CD14-positive monocyte (primary cell): ENCODE measurements around the gene DMAC1. TPM values are rescaled to one million over a fixed set of nuclear protein-coding genes. Genes with fewer than 3 reads are reported as not detected.
A peak's percentile ranks its signal among the peaks of the same experiment; 100 is the strongest.

Experiments used
- DNase-seq, 3 donors: peaks; one replicate each; pipeline ENCODE4 v3.0.0-alpha.2; 2011 to 2022
- H2AFZ ChIP-seq: 2 replicates; pipeline ENCODE4 v1.6.0; 2012; ENCODE audit warnings: mild to moderate bottlenecking, low read depth, low read length, inconsistent platforms; ENCODE audit not compliant: insufficient read depth, poor library complexity, severe bottlenecking
- H3K27ac ChIP-seq, 2 donors: 1 replicate in 1 of 2; 2 replicates in 1 of 2; pipeline ENCODE4 v1.5.1; 2012 to 2013; ENCODE audit warnings: low read length in 2 of 2, control low read depth in 1 of 2, inconsistent platforms in 1 of 2, low read depth in 1 of 2, mild to moderate bottlenecking in 1 of 2
- H3K27me3 ChIP-seq, 2 donors: one replicate each; pipeline versions ENCODE4 v1.6.0 to v1.6.1; 2011 to 2013; ENCODE audit warnings: low read length in 2 of 2; ENCODE audit not compliant: control insufficient read depth in 2 of 2, insufficient read depth in 2 of 2
- H3K36me3 ChIP-seq, 2 donors: replicated peaks in 1 of 2; 1 replicate in 1 of 2; 2 replicates in 1 of 2; pipeline versions ENCODE4 v1.5.1 to v1.6.1; 2012 to 2013; ENCODE audit warnings: low read length in 2 of 2, control low read depth in 1 of 2, inconsistent platforms in 1 of 2, mild to moderate bottlenecking in 1 of 2; ENCODE audit not compliant: insufficient read depth in 2 of 2, control insufficient read depth in 1 of 2
- H3K4me1 ChIP-seq, 2 donors: 1 replicate in 1 of 2; 2 replicates in 1 of 2; pipeline versions ENCODE4 v1.5.1 to v1.6.1; 2012 to 2013; ENCODE audit warnings: low read length in 2 of 2, control low read depth in 1 of 2, inconsistent platforms in 1 of 2, mild to moderate bottlenecking in 1 of 2, moderate library complexity in 1 of 2; ENCODE audit not compliant: insufficient read depth in 2 of 2, control insufficient read depth in 1 of 2
- H3K4me2 ChIP-seq: replicated peaks from 2 replicates; pipeline ENCODE3; 2012; ENCODE audit warnings: low read length, moderate library complexity, mild to moderate bottlenecking; ENCODE audit not compliant: poor library complexity, severe bottlenecking; ENCODE audit errors: extremely low read depth
- H3K4me3 ChIP-seq, 3 experiments: fragments of 200-600 bp in 1 of 3; sonication (generic) in 1 of 3; replicated peaks in 1 of 3; 1 replicate in 2 of 3; 2 replicates in 1 of 3; pipeline ENCODE4 v1.5.1; 2011 to 2013; ENCODE audit warnings: low read length in 3 of 3, mild to moderate bottlenecking in 3 of 3, control low read depth in 2 of 3, low read depth in 2 of 3, inconsistent platforms in 1 of 3, moderate library complexity in 1 of 3
- H3K79me2 ChIP-seq: 2 replicates; pipeline ENCODE4 v1.6.0; 2012; ENCODE audit warnings: mild to moderate bottlenecking, control low read depth, inconsistent platforms, low read length, moderate library complexity; ENCODE audit not compliant: insufficient read depth
- H3K9ac ChIP-seq: 2 replicates; pipeline ENCODE4 v1.6.0; 2017; ENCODE audit warnings: low read length, mild to moderate bottlenecking; ENCODE audit not compliant: insufficient read depth, poor library complexity, severe bottlenecking
- H3K9me3 ChIP-seq, 2 donors: replicated peaks in 1 of 2; 1 replicate in 1 of 2; 2 replicates in 1 of 2; pipeline versions ENCODE4 v1.5.1 to v1.6.1; 2012 to 2013; ENCODE audit warnings: low read length in 2 of 2, control low read depth in 1 of 2; ENCODE audit not compliant: control insufficient read depth in 1 of 2, insufficient read depth in 1 of 2
- H4K20me1 ChIP-seq: 2 replicates; pipeline ENCODE4 v1.6.0; 2012; ENCODE audit warnings: mild to moderate bottlenecking, low read length, control low read depth, moderate library complexity; ENCODE audit not compliant: insufficient read depth
- H3K27ac Mint-ChIP-seq, 7 donors: one replicate each; pipeline ENCODE4 v1.8.0; 2020; ENCODE audit warnings: mild to moderate bottlenecking in 7 of 7, mixed read lengths in 7 of 7, moderate library complexity in 6 of 7, inconsistent platforms in 2 of 7
- H3K27me3 Mint-ChIP-seq, 3 donors: one replicate each; pipeline ENCODE4 v1.8.0; 2021 to 2022; ENCODE audit warnings: low read depth in 3 of 3, mild to moderate bottlenecking in 3 of 3, mixed read lengths in 3 of 3, moderate library complexity in 3 of 3, inconsistent platforms in 1 of 3
- H3K36me3 Mint-ChIP-seq, 2 donors: one replicate each; pipeline ENCODE4 v1.8.0; 2020; ENCODE audit warnings: mixed read lengths in 2 of 2, inconsistent platforms in 1 of 2, mild to moderate bottlenecking in 1 of 2
- H3K4me1 Mint-ChIP-seq: one replicate; pipeline ENCODE4 v1.8.0; 2020; ENCODE audit warnings: mild to moderate bottlenecking, mixed read lengths
- H3K4me3 Mint-ChIP-seq, 2 donors: one replicate each; pipeline ENCODE4 v1.8.0; 2020; ENCODE audit warnings: mild to moderate bottlenecking in 2 of 2, mixed read lengths in 2 of 2, moderate library complexity in 1 of 2
- H3K9me3 Mint-ChIP-seq, 7 donors: one replicate each; pipeline ENCODE4 v1.8.0; 2020 to 2022; ENCODE audit warnings: mixed read lengths in 7 of 7, mild to moderate bottlenecking in 6 of 7, moderate library complexity in 6 of 7, inconsistent platforms in 2 of 7
- whole genome bisulfite sequencing: methylation state at CpG from one replicate; pipeline ENCODE4 v1.1.5; 2013; ENCODE audit warnings: missing lambda C conversion rate; ENCODE audit not compliant: insufficient coverage; 5-methylcytosine and 5-hydroxymethylcytosine counted together
- intact Hi-C, 2 donors: fragments of 100-400 bp; cut with micrococcal nuclease; formaldehyde crosslinking; loops; one replicate each; pipeline versions ENCODE4 v1.15.0 to v1.15.1; 2023
- polyA plus RNA-seq, 3 donors: library from polyadenylated mRNA; depleted of rRNA in 1 of 3; unstranded in 2 of 3; stranded (reverse) in 1 of 3; fragments of 300-500 nt in 2 of 3; fragments of >200 nt in 1 of 3; fragmentation: Illumina TruSeq in 2 of 3; gene quantifications; 1 replicate in 2 of 3; 2 replicates in 1 of 3; pipeline ENCODE4 v1.2.3, GENCODE V29; 2012 to 2021
- TF ChIP-seq, protein P1 (sequence below): fragments of 200-600 bp; IDR thresholded peaks from one replicate; pipeline ENCODE4 v1.8.0; 2022; ENCODE audit warnings: antibody characterized with exemption, mild to moderate bottlenecking

DMAC1 gene
- polyA plus RNA-seq, 3 donors, result 3.0 to 29.6 (median 25.4) TPM

- no peak overlapping the region for H3K4me2 ChIP-seq
- Mint-ChIP-seq H3K9me3 (no peaks in the 10 kb centered on the region), H3K27ac (peak overlapping the region in 1 of 7 donors; percentile 43), H3K4me1 (no peaks in the 10 kb centered on the region), H3K4me3 (no peak overlapping the region), H3K36me3 (peaks cover 0 to 2% of the 10 kb centered on the region in 2 donors), H3K27me3 (peaks cover 0 to 5% (median 2%) of the 10 kb centered on the region in 3 donors)
- intact Hi-C loops, result no loop called here
- no peak overlapping the region for H2AFZ ChIP-seq
- H3K9ac ChIP-seq, result no peak overlapping the region
- no peaks in the 10 kb centered on the region for H3K27me3 ChIP-seq
- no peaks in the 10 kb centered on the region for H3K79me2 ChIP-seq
- no peak overlapping the region for H3K27ac ChIP-seq
- H3K4me3 ChIP-seq, result no peak overlapping the region
- H3K9me3 ChIP-seq, result no peaks in the 10 kb centered on the region
- H4K20me1 ChIP-seq, result no peaks in the 10 kb centered on the region
- WGBS, result 60% methylated on average over 1 of the region's 3 CpGs
- no peak for DNase-seq
- H3K4me1 ChIP-seq, result no peaks in the 10 kb centered on the region
- H3K36me3 ChIP-seq, result no peaks in the 10 kb centered on the region
- TF ChIP-seq, protein P1, sequence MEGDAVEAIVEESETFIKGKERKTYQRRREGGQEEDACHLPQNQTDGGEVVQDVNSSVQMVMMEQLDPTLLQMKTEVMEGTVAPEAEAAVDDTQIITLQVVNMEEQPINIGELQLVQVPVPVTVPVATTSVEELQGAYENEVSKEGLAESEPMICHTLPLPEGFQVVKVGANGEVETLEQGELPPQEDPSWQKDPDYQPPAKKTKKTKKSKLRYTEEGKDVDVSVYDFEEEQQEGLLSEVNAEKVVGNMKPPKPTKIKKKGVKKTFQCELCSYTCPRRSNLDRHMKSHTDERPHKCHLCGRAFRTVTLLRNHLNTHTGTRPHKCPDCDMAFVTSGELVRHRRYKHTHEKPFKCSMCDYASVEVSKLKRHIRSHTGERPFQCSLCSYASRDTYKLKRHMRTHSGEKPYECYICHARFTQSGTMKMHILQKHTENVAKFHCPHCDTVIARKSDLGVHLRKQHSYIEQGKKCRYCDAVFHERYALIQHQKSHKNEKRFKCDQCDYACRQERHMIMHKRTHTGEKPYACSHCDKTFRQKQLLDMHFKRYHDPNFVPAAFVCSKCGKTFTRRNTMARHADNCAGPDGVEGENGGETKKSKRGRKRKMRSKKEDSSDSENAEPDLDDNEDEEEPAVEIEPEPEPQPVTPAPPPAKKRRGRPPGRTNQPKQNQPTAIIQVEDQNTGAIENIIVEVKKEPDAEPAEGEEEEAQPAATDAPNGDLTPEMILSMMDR, result no peak
Measured at GRCh38 chr9:7782400-7783120, 17.0 kb downstream of the DMAC1 start.

- H3K9me3 ChIP-seq, result no peaks in the 10 kb centered on the region
- H3K4me3 Mint-ChIP-seq, result no peak overlapping the region
- 93% methylated on average over 3 of the region's 3 CpGs for WGBS
- TF ChIP-seq, protein P1, result no peak
- no peak overlapping the region for H3K27ac Mint-ChIP-seq
- peaks cover 0 to 5% (median 2%) of the 10 kb centered on the region in 3 donors for H3K27me3 Mint-ChIP-seq
- no peaks in the 10 kb centered on the region for H3K27me3 ChIP-seq
- DNase-seq, result no peak
- no peaks in the 10 kb centered on the region for H3K4me1 ChIP-seq
- H2AFZ ChIP-seq, result no peak overlapping the region
- H3K79me2 ChIP-seq, result no peaks in the 10 kb centered on the region
- no peaks in the 10 kb centered on the region for H3K36me3 ChIP-seq
- no peaks in the 10 kb centered on the region for H4K20me1 ChIP-seq
- H3K4me2 ChIP-seq, result no peak overlapping the region
- intact Hi-C loops, result no loop called here
- H3K4me1 Mint-ChIP-seq, result no peaks in the 10 kb centered on the region
- no peaks in the 10 kb centered on the region for H3K36me3 Mint-ChIP-seq
- H3K9me3 Mint-ChIP-seq, result peaks cover 0 to 2% (median 0%) of the 10 kb centered on the region in 7 donors
- H3K9ac ChIP-seq, result no peak overlapping the region
- H3K27ac ChIP-seq, result no peak overlapping the region
- no peak overlapping the region for H3K4me3 ChIP-seq
Measured at GRCh38 chr9:7780261-7780988, 19.2 kb downstream of the DMAC1 start.
